H1 (cell line): ENCODE measurements around the gene SLC25A22. TPM values are rescaled to one million over a fixed set of nuclear protein-coding genes. Genes with fewer than 3 reads are reported as not detected.

Source experiments
- ASH2L ChIP-seq: fragments of 200-600, 300-600 bp; sonication (generic); IDR thresholded peaks from one replicate; pipeline ENCODE4 v1.7.1; 2017; ENCODE audit warnings: low read length
- BACH1 ChIP-seq: IDR thresholded peaks from 2 replicates; pipeline ENCODE4 v1.6.1; 2012; ENCODE audit warnings: low read length, improper control_type of control experiment
- GABPA ChIP-seq: IDR thresholded peaks from 2 replicates; pipeline ENCODE4 v1.6.1; 2011; ENCODE audit warnings: mild to moderate bottlenecking, low read length, moderate library complexity, borderline replicate concordance; ENCODE audit not compliant: insufficient read depth
- GTF2F1 ChIP-seq: IDR thresholded peaks from 2 replicates; pipeline ENCODE4 v1.6.1; 2012; ENCODE audit warnings: low read depth, low read length, improper control_type of control experiment, borderline replicate concordance
- POLR2AphosphoS5 ChIP-seq: IDR thresholded peaks from 2 replicates; pipeline ENCODE4 v1.6.1; 2011; ENCODE audit warnings: low read depth, low read length
- SP1 ChIP-seq: IDR thresholded peaks from 2 replicates; pipeline ENCODE4 v1.6.1; 2011; ENCODE audit warnings: low read depth, low read length
- SUZ12 ChIP-seq: fragments of 200-600 bp; sonication (generic); IDR thresholded peaks from 2 replicates; pipeline ENCODE4 v1.6.1; 2012; ENCODE audit warnings: mild to moderate bottlenecking, inconsistent platforms, low read length, moderate library complexity, mixed read lengths
- TAF1 ChIP-seq: IDR thresholded peaks from 2 replicates; pipeline ENCODE4 v1.6.1; 2011; ENCODE audit warnings: mild to moderate bottlenecking, low read depth, low read length
- polyA plus RNA-seq, 7 experiments: library from polyadenylated mRNA; depleted of rRNA in 3 of 7; stranded (reverse) in 5 of 7; unstranded in 2 of 7; fragments of >200 nt in 5 of 7; fragments of 200-250 nt in 2 of 7; gene quantifications; 1 replicate in 5 of 7; 2 replicates in 1 of 7; 4 replicates in 1 of 7; pipeline versions ENCODE4 v1.2.1 to v1.2.3, GENCODE V29; 2011 to 2013; ENCODE audit warnings: missing spikeins in 2 of 7, mixed read lengths in 2 of 7
- total RNA-seq: library from RNA; stranded (reverse); fragmentation: NEBNext Ultra II Directional; extraction: Animal tissue kit (Norgen Biotek cat#: 25700); gene quantifications from 2 replicates; pipeline ENCODE4 v1.2.1, GENCODE V29; 2021
- TF ChIP-seq, protein P1 (sequence below): fragments of 300-600 bp; sonication (generic); IDR thresholded peaks from 2 replicates; pipeline ENCODE4 v1.7.1; 2012; ENCODE audit warnings: low read length, moderate library complexity, mild to moderate bottlenecking, inconsistent platforms; ENCODE audit not compliant: insufficient replicate concordance
- TF ChIP-seq, protein P2 (sequence below): IDR thresholded peaks from 2 replicates; pipeline ENCODE4 v1.6.1; 2011; ENCODE audit warnings: low read length, improper control_type of control experiment

SLC25A22 gene
- total and polyA plus RNA-seq, 2 of the 8 experiments (the other 6 are each of a cell fraction or from before 2014, with no cell fraction given): 31.5 to 48.0 TPM

DNA sequence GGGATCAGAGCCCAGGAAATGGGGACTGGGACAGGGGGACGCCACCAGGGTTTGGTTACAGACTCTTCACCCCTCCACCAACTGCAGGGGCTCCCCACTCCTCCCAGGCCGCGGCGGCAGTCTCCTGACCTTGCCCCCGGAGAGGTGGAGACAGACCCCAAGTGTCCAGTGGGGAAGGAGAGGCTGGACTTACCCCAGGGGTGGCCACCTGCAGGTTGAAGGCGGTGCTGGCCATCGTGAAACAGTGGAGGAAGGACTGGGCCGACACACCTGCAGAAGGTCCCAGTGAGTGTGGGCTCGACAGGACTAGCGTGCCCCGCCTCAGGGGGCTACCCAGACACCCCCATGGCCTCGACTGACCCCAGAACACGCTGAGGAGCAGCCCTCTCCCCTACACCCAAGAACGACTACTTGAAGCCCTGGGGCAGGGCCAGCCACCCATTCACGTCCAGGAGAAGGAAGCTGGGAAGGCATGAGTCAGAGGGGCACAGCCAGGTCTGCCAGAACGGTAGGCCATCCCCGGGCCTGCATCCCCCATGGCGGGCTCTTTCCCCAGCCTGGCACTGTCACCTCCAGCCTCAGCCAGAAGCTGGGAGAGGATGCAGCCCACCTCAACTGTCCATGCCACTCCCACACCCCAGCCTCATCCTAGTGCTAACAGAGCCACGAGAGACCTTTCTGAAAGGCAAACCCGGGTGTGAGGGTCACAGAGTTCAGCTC is 23.0 kb downstream of the SLC25A22 start (continued):
- TF ChIP-seq, protein P1, sequence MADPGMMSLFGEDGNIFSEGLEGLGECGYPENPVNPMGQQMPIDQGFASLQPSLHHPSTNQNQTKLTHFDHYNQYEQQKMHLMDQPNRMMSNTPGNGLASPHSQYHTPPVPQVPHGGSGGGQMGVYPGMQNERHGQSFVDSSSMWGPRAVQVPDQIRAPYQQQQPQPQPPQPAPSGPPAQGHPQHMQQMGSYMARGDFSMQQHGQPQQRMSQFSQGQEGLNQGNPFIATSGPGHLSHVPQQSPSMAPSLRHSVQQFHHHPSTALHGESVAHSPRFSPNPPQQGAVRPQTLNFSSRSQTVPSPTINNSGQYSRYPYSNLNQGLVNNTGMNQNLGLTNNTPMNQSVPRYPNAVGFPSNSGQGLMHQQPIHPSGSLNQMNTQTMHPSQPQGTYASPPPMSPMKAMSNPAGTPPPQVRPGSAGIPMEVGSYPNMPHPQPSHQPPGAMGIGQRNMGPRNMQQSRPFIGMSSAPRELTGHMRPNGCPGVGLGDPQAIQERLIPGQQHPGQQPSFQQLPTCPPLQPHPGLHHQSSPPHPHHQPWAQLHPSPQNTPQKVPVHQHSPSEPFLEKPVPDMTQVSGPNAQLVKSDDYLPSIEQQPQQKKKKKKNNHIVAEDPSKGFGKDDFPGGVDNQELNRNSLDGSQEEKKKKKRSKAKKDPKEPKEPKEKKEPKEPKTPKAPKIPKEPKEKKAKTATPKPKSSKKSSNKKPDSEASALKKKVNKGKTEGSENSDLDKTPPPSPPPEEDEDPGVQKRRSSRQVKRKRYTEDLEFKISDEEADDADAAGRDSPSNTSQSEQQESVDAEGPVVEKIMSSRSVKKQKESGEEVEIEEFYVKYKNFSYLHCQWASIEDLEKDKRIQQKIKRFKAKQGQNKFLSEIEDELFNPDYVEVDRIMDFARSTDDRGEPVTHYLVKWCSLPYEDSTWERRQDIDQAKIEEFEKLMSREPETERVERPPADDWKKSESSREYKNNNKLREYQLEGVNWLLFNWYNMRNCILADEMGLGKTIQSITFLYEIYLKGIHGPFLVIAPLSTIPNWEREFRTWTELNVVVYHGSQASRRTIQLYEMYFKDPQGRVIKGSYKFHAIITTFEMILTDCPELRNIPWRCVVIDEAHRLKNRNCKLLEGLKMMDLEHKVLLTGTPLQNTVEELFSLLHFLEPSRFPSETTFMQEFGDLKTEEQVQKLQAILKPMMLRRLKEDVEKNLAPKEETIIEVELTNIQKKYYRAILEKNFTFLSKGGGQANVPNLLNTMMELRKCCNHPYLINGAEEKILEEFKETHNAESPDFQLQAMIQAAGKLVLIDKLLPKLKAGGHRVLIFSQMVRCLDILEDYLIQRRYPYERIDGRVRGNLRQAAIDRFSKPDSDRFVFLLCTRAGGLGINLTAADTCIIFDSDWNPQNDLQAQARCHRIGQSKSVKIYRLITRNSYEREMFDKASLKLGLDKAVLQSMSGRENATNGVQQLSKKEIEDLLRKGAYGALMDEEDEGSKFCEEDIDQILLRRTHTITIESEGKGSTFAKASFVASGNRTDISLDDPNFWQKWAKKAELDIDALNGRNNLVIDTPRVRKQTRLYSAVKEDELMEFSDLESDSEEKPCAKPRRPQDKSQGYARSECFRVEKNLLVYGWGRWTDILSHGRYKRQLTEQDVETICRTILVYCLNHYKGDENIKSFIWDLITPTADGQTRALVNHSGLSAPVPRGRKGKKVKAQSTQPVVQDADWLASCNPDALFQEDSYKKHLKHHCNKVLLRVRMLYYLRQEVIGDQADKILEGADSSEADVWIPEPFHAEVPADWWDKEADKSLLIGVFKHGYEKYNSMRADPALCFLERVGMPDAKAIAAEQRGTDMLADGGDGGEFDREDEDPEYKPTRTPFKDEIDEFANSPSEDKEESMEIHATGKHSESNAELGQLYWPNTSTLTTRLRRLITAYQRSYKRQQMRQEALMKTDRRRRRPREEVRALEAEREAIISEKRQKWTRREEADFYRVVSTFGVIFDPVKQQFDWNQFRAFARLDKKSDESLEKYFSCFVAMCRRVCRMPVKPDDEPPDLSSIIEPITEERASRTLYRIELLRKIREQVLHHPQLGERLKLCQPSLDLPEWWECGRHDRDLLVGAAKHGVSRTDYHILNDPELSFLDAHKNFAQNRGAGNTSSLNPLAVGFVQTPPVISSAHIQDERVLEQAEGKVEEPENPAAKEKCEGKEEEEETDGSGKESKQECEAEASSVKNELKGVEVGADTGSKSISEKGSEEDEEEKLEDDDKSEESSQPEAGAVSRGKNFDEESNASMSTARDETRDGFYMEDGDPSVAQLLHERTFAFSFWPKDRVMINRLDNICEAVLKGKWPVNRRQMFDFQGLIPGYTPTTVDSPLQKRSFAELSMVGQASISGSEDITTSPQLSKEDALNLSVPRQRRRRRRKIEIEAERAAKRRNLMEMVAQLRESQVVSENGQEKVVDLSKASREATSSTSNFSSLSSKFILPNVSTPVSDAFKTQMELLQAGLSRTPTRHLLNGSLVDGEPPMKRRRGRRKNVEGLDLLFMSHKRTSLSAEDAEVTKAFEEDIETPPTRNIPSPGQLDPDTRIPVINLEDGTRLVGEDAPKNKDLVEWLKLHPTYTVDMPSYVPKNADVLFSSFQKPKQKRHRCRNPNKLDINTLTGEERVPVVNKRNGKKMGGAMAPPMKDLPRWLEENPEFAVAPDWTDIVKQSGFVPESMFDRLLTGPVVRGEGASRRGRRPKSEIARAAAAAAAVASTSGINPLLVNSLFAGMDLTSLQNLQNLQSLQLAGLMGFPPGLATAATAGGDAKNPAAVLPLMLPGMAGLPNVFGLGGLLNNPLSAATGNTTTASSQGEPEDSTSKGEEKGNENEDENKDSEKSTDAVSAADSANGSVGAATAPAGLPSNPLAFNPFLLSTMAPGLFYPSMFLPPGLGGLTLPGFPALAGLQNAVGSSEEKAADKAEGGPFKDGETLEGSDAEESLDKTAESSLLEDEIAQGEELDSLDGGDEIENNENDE: no peak
- no peak for TF ChIP-seq GTF2F1
- TF ChIP-seq, protein P2, sequence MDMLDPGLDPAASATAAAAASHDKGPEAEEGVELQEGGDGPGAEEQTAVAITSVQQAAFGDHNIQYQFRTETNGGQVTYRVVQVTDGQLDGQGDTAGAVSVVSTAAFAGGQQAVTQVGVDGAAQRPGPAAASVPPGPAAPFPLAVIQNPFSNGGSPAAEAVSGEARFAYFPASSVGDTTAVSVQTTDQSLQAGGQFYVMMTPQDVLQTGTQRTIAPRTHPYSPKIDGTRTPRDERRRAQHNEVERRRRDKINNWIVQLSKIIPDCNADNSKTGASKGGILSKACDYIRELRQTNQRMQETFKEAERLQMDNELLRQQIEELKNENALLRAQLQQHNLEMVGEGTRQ: no peak
- TF ChIP-seq GABPA: no peak
- TF ChIP-seq SP1: no peak
- no peak for TF ChIP-seq ASH2L
- TF ChIP-seq POLR2AphosphoS5: no peak
- no peak for TF ChIP-seq SUZ12
- no peak for TF ChIP-seq TAF1
- TF ChIP-seq BACH1: no peak
